A549 treated with Hydrocortisone at 1 μM for 4 hours (cell line): ENCODE results near the gene MEA1. TPM values are rescaled to one million over a fixed set of nuclear protein-coding genes. Genes with fewer than 3 reads are reported as not detected.

ENCODE experiments used
- total RNA-seq: library from RNA; stranded (reverse); fragments of 200-300 nt; extraction: Qiagen RNA extraction; gene quantifications from 5 replicates; pipeline ENCODE4 v1.2.3, GENCODE V29; 2022

MEA1 gene
- 87.9 to 98.7 TPM (median 90.9 TPM) in 5 replicates for total RNA-seq

DNA sequence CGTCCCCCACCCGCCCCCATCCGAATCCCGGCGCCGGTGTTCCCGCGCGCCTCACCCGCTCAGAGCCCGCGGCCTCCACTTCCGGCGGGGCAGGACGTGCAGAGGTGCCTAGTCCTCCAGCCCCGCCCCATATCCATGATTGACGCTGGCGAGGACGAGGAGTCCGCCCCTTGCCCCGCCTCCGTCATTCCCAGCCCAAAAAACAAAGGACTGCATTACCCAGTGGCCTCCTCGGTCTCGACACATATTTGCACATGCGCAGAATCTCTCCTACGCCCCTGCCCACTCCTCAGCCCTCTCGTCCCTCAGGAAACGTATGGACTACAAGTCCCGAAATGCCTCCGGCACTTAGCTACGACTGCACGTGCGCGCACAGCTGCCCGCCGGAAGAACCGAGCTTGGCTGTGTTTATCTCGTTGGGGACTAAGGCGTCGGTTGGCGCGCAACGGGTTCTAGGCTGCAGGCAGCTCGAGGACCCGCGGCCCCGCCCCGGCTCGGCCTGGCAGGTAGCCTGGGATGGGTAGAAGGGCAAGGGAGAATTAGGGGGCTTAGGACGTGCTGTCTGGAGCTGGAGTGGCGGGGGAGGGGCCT is at the start of gene MEA1, which contains the start of gene KLHDC3:
MEA1 (minus strand) TSS at position 104 of the 591 bp plus-strand sequence. CDS start 133 bp downstream, outside the sequence.
KLHDC3 (plus strand) TSS at position 407 of the 591 bp plus-strand sequence. CDS start 2,944 bp downstream, outside the sequence.

DNA sequence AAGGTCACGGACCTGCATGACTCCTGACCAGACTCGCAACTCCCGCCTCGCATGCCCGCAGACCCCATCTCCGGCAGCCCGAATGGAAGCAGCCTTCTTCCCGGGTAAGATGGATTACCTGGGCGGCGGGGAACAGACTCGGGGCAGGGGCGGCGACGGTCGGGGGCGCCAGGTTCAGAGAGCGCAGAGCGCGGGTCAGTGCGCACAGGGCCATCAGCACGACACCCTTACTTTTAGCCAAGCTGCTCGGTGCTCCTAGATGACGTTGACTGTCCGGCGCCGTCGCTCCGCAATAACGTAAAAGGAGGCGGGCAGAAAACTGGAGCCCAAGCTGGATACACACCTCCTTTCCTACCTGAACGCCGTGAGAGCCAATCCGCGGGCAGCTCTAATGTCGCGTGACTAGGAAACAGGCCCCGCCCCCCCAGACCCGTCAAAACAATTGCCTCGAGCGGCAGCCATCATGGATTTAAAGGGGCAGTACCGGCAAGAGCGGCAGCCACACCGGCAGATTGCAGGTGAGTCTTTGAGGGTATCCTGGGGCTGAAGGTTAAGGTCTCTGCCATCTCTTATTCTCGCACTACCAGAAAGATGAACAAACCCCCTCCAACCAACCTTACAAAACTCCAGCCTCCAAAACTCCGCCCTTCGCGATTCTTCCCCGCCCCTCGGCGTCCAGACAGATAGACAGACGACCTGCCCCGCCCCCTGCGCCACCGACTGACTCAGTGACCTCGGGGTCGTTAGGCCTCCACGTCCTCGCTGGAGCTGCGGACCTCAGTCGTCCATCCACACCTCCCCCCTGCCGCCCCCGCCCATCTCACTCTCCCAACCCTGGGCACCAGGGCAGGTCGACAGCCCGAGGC is 45.7 kb upstream of the MEA1 start, which contains the start of the genes KLC4 and MRPL2:
KLC4 (plus strand) TSS at position 464 of the 866 bp plus-strand sequence. CDS start 1,705 bp downstream, outside the sequence.
MRPL2 (minus strand) TSS at position 267 of the 866 bp plus-strand sequence; CDS start at position 214, 53 bp downstream.

DNA sequence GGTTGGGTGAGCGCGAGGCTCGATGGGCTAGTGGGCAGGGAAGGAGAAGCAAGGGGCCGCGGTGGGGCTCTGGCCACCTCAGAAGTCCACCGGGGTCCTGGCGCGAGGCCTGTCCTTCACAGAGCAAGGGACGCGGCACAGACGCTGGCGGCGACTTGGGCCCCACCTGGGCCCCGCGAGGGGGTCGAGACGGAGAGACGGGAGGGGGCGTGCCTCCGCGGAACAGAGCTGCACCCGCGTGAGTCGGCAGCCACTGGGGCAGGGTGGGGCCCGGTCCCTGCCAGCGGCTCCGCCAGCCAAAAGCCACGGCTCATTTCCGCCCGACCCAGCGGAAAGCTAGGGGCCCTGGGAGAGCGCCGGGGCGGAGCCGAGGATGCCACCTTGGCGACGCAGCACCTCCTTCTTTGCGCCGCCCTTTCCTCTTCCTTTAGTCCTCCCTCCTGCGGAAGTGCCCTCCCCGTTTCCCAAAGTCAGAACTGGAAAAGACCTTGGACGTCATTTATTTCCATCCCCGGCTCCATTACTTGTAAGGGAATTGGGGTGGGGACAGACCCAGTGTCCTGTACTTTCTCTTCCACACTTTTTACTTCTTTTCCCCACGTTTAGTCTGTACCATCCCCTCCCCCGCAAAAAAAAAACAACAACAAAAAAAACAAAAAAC is 39.9 kb upstream of the MEA1 start, which contains the start of gene CUL7:
CUL7 (minus strand) TSS at position 307 of the 661 bp plus-strand sequence. CDS start 1,063 bp downstream, outside the sequence.

DNA sequence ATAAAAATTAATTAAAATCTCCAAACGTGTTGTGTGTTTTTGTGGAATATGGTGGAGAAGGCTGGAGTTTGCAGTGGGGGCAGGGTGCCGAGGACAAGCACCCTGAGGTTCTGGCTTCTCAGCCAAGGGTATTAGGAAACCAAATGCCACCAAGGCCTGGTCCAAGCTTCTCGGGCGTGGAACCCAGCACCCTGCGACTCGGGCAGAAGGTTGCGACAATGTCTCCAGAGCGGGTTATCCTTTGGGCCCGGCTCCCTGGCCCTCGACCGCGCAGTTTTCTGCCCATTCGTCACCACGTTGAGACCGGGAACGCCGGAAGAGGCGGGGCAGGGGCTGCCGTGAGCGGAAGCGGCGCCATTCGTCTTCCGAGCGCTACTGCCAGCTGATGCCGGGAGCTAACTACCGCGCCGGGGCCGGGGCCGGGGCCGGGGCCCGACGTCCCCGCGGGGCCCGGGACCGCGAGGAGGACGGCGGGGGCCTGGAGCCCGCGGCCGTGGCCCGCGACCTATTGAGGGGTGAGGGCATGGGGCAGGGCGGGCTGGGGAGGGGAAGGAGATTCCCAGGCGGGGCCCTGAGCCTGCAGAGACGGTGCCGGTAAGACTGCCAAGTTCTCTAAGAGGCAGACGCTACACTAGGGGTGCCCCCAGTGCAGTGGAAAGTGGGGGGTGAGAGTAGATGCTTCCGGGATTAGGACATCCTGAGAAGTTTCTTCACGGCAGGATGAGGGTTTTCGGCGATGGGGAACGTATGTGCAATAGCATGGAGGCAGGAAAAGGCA is 7.7 kb upstream of the MEA1 start, which contains the start of gene RRP36:
RRP36 (plus strand) TSS at position 354 of the 778 bp plus-strand sequence; CDS start at position 386, 32 bp downstream.

DNA sequence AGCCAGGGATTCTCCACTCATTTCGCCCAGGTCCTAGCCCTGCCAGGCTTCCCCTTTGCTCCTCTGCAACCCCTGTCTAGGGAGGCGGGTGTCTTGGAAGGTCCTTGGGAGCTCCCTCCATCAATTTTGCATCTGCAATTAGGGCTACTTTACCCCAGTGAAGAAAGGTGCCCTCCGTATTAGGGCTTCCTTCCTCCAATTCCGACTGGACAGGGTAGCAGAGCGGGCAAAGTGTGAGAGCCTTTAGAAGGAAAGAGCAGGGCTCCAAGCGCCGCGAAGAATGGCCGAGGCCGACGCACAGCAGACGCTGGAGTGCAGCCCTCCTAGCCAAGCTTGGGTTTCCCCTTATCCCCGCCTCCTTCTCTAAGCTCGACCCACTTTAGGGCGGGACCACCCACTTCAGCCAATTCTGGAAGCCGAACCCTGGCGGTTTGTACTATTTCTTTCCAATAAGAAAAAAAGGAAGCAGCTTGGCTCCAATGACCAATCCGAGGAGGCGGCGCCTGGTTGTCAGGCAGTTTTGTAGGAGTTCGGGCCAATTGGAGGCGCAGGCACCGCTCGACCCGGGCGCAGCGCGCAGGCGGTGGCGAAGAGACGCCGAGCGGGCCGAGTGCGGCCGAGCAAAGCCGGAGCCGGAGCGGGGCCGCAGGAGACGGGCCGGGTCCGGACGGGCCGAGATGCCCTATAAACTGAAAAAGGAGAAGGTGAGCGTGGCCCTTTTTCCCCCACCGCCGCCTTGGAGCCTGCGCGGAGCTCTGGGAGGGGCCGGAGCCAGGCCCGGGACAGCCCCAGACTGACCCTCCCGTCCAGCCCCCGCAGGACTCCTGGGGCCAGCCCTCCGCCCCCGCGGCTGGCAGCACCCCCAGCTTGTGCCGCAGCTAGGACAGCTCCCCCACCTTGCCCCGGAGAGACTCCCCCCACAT is 29.5 kb downstream of the MEA1 start, which contains the start of gene PPP2R5D:
PPP2R5D (plus strand) TSS at position 570 of the 923 bp plus-strand sequence; CDS start at position 678, 108 bp downstream.

DNA sequence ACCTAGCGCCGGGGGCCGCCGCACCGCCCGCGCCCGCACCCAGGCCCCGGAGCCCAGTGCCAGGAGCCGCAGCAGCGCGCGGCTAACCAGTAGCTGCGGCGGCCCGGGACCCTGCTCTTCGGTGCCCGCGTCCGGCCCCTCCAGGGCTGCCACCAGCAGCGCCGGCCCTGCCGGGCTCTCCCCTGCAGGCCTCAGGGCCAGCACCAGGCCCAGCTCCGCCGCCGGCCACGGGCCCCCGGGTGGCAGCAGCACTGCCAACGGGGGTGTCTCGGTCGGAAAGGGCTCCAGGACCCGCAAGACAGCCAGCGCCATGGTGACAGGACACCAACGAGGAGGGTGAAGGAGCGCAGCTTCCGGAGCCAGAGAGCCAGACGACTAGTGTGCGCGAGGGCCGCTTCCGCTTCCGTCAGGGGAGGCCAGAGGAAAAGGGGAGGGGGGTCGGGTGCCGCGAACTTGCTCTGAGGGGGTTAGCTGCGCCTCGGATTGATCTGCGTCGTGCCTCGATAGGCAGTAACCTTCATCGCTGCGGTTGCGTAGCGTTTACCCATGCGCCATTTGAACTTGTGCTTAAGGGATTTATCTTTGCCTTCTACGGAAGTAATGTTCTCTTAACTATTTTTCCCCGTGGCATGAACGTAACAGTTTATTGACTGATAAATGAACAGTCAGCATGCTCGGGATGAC is 34.8 kb downstream of the MEA1 start, which contains the start of gene PEX6:
PEX6 (minus strand) TSS at position 343 of the 684 bp plus-strand sequence; CDS start at position 312, 31 bp downstream.

Other genes starting within 250 kb of the MEA1 start
- 2.2 to 3.5 TPM (median 3.1 TPM) in 5 replicates for gene BICRAL, start 231.9 kb downstream of the MEA1 start, total RNA-seq
- gene RPL7L1, start 134.3 kb downstream of the MEA1 start, total RNA-seq, result 61.3 to 99.1 TPM (median 63.8 TPM) in 5 replicates
- not detected in 5 replicates for gene PTCRA, start 97.9 kb downstream of the MEA1 start, total RNA-seq
- gene CNPY3, start 84.5 kb downstream of the MEA1 start, total RNA-seq, result 36.4 to 43.0 TPM (median 40.4 TPM) in 5 replicates
- 0.13 to 0.31 TPM (median 0.21 TPM) in 3 of 5 replicates, not detected in the others for gene GNMT, start 53.2 kb downstream of the MEA1 start, total RNA-seq
- gene PEX6, start 34.8 kb downstream of the MEA1 start, total RNA-seq, result 7.8 to 9.7 TPM (median 9.0 TPM) in 5 replicates
- 23.1 to 33.3 TPM (median 25.7 TPM) in 5 replicates for gene PPP2R5D, start 29.4 kb downstream of the MEA1 start, total RNA-seq
- gene KLHDC3, start 303 bp upstream of the MEA1 start, total RNA-seq, result 27.1 to 27.9 TPM (median 27.6 TPM) in 5 replicates
- 65.6 to 79.1 TPM (median 68.6 TPM) in 5 replicates for gene RRP36, start 7.7 kb upstream of the MEA1 start, total RNA-seq
- 6.5 to 8.8 TPM (median 7.8 TPM) in 5 replicates for gene CUL7, start 39.9 kb upstream of the MEA1 start, total RNA-seq
- 52.9 to 63.2 TPM (median 55.8 TPM) in 5 replicates for gene MRPL2, start 45.5 kb upstream of the MEA1 start, total RNA-seq
- gene KLC4, start 45.7 kb upstream of the MEA1 start, total RNA-seq, result 6.3 to 8.2 TPM (median 6.7 TPM) in 5 replicates
- 3.9 to 5.1 TPM (median 4.6 TPM) in 5 replicates for gene PTK7, start 62.4 kb upstream of the MEA1 start, total RNA-seq
- 13.9 to 17.0 TPM (median 15.7 TPM) in 5 replicates for gene SRF, start 157.3 kb upstream of the MEA1 start, total RNA-seq
- gene CUL9, start 168.2 kb upstream of the MEA1 start, total RNA-seq, result 7.7 to 9.5 TPM (median 8.8 TPM) in 5 replicates
- gene DNPH1, start 215.5 kb upstream of the MEA1 start, total RNA-seq, result 64.3 to 99.4 TPM (median 97.9 TPM) in 5 replicates
- 0.05 to 0.07 TPM (median 0.06 TPM) in 5 replicates for gene TTBK1, start 229.5 kb upstream of the MEA1 start, total RNA-seq